B cell (primary cell): ENCODE results near the gene PROM2.

Experiments used
- EZH2 ChIP-seq: IDR thresholded peaks from 2 replicates; pipeline ENCODE4 v1.6.1; 2012; ENCODE audit warnings: borderline replicate concordance, low read depth, mild to moderate bottlenecking, moderate library complexity, low read length; ENCODE audit not compliant: insufficient read depth, poor library complexity, severe bottlenecking
- TF ChIP-seq, protein P1 (sequence below): fragments of 200-600 bp; IDR thresholded peaks from one replicate; pipeline ENCODE4 v1.8.0; 2022; ENCODE audit warnings: antibody characterized with exemption, mild to moderate bottlenecking

DNA sequence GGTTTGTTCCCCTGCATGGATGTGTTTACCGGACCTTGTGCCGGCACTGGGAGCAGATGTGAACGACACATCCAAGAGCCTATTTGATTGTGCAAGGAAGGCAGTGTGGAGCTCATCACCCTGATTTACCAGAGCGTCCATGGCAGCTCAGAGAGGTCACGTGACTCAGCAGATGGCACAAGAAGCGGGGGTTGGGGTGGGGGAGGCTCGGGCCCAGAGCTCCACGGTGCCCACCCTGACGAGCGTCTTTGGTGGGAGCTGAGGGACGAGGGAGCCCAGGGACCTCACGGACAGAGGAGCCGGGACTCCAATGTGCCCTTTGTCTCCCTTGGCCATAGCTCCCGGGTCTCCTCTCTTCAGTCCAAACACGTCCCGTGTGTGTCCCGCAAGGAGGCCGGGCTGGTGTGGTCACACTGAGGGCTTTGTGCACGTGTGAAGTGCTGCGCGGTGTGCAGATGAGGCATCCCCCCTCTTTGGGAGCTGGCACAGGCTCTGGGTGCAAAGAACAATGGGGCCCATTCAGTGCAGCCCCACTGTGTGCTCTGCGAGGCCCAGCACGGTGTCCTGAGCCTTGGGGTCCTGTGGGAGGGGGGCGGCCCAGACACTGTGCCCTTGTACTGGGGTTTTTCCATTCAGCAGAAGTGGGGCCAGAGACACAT, 38.4 kb downstream of the PROM2 start:
- TF ChIP-seq, protein P1, sequence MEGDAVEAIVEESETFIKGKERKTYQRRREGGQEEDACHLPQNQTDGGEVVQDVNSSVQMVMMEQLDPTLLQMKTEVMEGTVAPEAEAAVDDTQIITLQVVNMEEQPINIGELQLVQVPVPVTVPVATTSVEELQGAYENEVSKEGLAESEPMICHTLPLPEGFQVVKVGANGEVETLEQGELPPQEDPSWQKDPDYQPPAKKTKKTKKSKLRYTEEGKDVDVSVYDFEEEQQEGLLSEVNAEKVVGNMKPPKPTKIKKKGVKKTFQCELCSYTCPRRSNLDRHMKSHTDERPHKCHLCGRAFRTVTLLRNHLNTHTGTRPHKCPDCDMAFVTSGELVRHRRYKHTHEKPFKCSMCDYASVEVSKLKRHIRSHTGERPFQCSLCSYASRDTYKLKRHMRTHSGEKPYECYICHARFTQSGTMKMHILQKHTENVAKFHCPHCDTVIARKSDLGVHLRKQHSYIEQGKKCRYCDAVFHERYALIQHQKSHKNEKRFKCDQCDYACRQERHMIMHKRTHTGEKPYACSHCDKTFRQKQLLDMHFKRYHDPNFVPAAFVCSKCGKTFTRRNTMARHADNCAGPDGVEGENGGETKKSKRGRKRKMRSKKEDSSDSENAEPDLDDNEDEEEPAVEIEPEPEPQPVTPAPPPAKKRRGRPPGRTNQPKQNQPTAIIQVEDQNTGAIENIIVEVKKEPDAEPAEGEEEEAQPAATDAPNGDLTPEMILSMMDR = no peak
- TF ChIP-seq EZH2 = no peak
